Stimulated activated CD8-positive, alpha-beta memory T cell treated with anti-CD3 and anti-CD28 coated beads, Interleukin-2, amount 100 ng/mL, for 1 hour (primary cell): ENCODE measurements around the gene KLHL8.
"Not testable (repeated sequence)": the region's sequence is repeated elsewhere in the genome, so short reads cannot be mapped to it uniquely, and the experiment has no call there.

Experiments used
- DNase-seq, 2 donors: peaks; one replicate each; pipeline ENCODE4 v3.0.0-alpha.2; 2020; ENCODE audit warnings: low read depth in 2 of 2

Gene KLHL8

DNA sequence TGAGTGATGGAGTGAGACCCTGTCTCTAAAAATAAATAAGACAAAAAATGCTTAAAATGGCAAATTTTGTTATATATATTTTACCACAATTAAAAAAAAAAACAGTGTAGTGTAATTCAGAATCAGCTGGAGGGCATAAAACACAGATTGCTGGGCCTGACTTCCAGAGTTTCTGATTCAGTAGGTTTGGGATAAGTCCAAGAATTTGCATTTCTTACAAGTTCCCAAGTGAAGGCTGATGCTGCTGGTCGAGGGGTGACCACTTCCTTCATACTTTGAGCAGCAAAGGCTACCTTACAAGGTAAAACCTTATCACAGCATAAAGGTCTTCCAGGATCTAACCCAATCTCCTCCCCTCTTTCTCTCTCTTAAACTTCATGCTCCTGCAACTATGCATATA is 40.7 kb downstream of the KLHL8 start:
- no peak for DNase-seq

DNA sequence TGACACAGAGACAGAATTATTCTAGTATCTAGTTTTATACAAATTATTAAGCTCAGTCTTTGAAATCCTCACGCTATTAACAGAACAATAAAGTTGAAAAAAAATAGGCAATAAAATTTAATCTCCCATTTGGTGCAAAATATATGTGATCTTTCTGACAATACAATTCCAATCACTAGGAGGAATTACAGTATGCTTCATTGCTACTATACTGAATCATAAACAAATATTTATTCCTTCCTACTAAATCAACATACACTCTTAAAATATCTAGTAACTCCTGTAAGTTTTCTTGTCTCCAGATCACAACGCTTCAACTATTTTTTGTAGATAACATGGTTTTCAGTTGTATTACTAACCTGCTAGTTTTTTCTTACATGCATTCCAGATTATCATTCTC is 45.7 kb downstream of the KLHL8 start:
- DNase-seq: no peak

DNA sequence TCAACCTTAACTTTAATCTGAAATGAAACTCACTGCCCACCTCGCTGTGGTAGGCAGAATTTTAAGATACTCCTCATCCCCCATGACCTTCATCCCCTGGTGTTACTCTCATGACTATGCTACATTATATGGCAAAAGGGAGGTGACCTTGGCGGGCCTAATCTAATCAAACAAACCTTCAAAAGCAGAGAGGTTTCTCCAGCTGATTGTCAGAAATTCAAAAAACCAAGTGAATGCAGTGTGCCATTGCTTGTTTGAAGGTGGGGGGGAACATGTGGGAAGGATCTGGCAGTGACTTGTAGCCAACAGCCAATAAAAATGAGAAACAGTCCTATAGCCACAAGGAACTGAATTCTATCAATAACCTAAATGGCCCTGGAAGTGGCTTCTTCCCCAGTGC is 48.5 kb downstream of the KLHL8 start:
- no peak for DNase-seq

DNA sequence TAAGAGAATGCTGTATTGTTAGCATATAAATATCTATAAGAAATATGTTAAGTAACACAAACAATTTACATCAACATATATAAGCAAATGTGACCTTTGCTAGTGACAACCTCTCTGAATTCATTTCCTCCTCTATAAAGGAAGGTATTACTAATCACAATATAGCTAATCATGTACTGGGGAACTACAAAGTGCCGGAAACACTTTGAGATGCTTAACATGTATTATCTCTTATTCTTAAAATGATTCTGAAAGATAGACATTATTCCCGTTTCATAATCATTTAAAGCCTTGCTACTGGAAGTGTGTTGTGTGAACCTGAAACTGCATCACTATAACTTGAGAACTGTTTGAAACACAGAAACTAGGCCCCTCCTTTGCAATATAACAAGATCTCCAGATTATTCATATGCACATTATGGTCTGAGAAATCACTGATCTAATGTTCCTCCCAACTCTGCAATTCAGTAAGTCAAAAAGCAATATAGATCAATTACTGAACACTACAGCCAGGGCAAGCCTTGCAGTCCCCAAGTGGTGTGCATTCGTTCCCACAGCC is 54.0 kb downstream of the KLHL8 start:
- no peak for DNase-seq

DNA sequence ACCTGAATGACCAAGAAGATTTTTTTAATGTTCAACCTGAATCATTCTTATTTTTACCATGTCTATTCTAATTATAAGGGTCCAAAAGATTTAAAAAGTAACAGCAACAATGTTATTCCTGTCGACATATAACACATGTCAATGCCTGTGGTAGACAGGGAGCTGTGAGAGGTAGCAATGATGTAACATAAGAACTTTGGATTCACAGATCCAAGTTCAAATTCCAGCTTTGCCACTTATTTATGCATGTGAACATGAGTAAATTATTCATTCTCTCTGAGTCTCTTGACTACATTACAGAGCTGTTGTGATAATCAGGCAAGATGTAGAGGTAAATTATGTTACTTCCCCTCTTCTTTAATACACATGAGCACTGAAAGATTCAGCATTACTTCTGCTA is 54.5 kb downstream of the KLHL8 start:
- DNase-seq: no peak

DNA sequence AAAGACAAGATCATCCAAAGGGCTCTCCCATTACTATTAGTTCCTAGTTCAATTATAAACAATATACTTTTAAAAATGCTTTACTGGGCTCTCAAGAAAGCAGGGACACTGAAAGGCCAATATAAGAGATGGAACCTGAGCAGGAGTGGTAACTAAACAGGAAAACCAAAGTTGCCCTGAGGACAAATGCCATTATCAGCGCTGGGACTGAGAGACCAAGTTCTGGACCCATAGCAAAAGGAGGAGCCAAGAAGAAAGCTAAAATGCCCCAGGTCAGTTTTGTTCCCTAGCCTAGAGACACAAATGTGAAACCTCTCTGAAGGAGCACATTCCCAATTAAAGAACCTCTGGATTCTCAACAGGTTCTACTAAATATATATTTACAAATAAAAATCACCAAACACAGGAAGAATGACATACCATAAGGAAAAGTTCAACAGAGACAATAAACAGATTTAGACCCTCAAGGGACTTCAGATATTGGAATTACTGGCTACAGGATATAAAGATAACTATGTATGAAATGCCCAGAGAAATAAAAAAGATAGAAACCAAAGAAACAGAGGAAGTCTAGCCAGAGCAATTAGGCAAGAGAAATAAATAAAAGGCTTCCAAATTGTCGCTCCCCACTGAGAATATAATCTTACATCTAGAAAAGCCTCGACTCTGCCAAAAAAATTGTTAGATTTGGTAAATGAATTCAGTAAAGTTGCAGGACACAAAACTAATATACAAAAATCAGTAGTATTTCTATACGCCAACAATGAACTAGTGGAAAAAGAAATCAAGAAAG is 67.1 kb downstream of the KLHL8 start:
- no peak for DNase-seq

DNA sequence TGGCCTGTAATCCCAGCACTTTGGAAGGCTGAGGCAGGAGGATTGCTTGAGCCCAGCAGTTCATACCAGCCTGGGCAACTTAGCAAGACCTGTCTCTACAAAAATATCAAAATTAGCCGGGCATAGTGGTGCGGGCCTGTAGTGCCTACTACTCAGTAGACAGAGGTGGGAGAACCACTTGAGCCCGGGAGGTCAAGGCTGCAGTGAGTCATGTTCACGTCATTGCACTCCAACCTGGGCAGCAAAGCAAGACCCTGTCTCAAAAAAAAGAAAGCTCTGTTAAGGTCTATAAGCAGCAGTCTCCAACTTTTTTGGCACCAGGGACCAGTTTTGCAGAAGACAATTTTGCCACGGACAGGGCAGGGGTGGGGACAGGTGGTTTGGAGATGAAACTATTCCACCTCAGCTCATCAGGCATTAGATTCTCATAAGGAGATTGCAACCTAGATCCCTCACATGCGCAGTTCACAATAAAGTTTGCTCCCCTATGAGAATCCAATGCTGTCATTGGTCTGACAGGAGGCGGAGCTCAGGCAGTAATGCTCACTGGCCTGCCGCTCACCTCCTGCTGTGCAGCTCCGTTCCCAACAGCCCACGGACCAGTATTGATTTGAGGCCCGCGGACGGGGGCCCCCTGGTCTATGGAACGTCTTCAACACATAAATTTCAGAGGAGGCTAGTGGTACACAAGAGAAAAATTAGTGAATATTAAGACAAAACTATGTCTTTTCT is 67.9 kb downstream of the KLHL8 start:
- DNase-seq: no peak

DNA sequence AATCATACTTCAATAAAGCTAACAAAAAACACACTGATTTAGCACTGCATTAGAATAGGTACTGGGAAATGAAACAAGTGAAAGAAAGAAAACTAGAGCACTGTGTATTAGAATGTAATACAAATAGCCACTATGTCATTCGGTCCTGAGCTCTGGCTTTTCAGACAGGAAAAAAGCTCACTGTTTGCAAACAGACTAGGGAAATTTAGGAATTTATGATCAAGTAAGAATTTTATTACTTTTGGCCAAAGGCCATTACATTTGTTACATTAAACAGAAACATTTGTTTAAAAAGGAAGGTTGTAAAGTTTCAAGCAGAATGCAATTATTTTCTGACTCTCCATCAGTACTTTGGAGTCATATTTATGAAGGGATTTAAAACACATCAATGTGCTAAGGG is 68.7 kb downstream of the KLHL8 start:
- DNase-seq: no peak

DNA sequence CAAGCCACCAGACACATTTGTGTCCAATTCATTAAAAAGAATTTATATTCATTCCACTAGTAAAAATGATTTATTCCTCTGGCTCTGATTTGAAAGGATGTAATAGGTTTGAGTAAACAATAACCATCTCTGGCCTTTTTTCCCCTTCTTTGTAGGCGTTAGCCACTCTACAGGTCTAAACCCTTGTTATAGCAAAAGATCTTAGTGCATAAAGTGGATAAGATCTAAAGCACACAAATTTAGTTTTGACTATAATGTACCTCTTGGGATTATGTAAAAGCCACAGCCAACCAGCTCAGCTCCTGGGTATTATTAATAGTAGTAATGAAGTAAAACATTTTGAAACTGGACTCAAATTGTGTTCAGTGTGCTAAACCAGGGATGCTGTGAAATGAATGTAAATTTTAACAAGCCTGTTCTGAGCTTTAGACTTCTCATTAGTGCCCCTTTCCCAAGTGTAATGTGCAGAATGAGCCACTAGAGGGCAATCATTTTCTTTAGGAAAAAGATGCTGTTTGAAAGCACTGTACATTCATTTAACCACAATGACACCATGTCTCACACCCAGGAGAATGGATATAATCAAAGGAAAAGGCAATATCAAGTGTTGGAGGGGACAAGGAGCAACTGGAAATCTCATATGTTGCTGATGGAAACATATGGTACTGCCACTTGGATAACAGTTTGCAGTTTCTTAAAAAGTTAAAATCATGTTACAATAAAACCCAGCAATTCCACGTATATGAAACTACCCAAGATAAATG is 69.7 kb downstream of the KLHL8 start:
- peak in 1 of 2 donors; percentile 10 for DNase-seq

DNA sequence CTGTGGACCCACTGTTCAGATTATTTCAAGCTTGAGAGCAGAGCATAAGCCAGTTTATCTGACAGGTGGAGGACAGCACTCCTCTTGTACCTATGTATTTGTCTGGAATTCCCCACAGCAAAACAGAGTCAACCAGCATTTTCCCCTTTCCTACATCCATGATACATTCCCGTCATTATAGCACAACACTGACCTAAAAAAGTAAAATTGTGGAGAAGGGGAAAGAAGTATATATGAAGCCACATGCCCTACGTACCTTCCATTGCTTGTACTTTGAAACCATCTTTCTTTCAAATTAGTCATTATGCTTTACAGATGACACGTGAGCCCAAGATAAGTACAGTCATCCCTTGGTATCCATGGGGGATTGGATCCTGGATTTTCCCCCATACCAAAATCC is 73.3 kb downstream of the KLHL8 start:
- no peak for DNase-seq

DNA sequence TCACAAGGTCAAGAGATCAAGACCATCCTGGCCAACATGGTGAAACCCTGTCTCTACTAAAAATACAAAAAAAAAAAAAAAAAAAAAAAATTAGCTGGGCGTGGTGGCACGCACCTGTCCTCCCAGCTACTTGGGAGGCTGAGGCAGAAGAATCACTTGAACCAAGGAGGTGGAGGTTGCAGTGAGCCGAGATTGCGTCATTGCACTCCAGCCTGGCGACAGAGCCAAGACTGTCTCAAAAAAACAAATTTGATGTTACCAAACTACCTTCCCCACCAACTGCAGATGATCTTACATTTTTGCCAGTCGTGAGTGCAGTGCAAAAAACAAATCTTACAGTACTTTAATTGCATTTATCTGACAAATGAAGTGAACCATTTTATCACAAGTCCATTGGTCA is 74.5 kb downstream of the KLHL8 start:
- DNase-seq: not testable (repeated sequence)

DNA sequence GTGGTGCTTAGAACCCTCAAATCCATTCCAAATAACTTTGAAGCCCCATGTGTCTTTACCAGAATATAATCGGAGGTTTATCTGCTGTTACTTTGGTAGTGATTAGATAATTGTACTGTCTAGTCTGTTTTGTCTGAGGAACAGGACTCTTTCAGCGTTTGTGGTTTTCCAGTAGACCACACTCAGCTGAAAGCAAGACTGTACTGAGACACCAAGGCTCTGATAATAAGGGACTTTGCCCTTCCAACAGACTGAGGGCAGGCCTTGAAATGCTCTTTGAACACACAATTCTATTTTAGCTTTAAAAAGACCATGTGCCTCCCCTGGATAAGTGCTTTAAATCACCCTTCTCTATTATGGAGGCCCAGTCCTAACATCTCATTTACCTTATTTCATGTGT is 76.1 kb downstream of the KLHL8 start:
- DNase-seq: no peak

DNA sequence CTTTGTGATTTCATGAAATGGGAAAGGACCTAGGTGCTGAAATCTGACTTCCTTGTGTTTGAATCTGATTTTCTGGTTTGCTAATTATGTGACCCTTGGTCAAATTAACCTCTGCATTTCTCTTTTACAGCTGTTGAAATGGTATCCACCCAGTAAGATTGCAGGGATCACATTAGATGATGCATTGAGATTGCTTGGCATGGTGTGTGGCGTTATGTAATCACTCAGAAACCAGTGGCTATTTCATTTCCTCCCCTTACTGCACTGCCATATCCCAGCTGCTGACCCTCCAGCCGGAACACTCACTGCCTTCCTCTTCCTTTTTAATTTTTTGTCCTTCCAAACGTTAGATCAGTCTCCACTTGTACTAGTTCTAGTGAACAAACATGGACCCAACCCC is 79.0 kb downstream of the KLHL8 start:
- DNase-seq: no peak

DNA sequence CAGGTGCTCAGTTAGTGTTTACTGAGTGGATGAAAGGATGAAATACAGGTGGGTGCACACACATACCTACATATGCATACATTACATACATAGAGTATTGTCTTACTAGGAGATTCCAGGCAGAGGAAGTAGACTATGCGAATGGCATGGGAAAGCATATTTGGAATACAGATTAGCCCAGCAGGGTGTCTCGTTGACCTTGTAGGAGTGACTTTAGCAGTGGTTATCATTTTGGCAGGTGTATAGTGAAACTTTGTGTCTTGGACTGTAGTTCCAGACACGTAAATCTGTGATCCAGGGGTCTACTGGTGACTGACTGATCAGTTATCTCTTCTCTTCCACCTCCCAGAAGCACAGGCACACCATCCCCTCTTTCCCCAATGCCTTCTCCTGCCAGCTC is 86.3 kb downstream of the KLHL8 start:
- no peak for DNase-seq

DNA sequence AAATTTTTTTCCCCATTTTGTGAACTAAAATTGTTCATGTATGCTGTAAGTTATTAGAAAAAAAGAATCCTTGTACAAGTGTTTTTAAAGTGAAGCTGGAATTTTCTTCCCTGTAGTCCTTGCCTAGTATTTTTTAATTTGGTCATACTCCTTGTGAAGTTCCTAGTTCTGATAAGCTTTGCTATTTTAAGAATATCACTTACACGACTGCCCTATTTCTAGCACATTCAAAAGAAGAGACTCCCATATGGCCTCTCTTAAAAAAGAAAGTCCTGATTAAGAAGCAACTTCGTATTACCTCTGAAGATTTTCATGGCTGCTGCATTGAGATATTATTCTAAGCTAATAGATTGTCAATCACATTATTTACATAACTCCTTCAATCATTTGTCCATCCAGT is 87.2 kb downstream of the KLHL8 start:
- no peak for DNase-seq

DNA sequence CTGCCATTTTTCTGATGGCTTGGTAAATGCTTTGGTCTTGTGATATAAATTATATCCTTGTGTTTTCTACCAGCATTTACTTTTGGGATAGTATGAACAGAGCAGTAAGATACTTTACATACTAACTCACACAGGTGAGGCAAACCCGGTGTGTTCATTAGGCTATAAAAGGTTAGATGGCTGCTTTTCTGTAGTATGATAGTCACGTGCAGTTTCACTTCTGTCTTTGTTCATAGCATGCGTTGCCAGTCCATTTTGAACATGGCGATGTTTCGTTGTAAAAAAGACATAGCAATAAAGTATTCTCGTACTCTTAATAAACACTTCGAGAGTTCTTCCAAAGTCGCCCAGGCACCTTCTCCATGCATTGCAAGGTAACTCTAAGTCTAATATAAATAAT is 88.4 kb downstream of the KLHL8 start:
- no peak for DNase-seq

DNA sequence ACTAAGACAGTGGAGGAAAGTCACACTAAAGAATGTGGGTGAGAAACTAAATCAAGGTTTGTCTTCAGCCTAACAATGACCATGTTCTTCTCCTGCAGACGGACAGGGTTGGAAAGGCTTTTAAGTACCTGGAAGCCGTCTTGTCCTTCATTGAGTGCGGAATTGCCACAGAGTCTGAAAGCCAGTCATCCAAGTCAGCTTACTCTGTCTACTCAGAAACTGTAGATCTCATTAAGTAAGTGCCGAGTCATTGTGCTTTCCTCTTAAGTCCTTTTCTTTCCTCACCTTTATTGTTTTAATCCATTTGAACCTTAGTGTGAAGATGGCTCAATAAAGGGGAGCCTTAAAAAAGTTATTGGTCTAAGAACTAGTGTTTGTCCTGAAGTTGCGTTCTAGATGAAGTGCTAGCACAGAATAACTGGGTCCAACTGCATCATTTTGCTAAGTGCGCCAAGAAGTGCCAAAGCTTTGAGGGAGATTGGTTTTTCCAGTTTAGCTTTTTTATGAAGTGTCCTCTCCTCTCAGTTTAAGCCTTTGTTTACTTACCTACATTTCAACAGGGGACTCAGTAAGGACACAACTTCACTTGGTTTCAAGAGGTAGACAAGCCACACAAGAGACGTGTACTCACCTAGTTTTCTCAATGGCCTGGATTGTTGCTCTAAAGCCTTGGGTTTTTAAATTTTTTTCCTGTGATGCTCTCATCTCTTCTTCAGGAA is 89.3 kb downstream of the KLHL8 start:
- no peak for DNase-seq

DNA sequence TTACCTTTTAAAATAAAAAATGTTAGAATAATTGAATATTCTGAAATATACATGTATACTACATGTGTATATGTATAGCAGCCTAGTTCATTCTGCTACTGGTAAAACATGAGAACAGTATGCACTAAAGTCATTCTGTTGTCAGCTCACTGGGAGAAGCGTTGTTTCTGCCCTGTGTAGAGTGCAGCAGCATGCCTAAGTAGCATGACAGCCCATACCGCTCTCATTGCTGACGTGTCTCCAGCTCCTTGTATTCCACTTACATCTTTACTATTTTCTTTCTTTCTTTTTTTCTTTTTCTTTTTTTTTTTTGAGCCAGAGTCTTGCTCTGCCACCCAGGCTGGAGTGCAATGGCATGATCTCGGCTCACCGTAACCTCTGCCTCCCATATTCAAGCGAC is 90.7 kb downstream of the KLHL8 start:
- no peak for DNase-seq

DNA sequence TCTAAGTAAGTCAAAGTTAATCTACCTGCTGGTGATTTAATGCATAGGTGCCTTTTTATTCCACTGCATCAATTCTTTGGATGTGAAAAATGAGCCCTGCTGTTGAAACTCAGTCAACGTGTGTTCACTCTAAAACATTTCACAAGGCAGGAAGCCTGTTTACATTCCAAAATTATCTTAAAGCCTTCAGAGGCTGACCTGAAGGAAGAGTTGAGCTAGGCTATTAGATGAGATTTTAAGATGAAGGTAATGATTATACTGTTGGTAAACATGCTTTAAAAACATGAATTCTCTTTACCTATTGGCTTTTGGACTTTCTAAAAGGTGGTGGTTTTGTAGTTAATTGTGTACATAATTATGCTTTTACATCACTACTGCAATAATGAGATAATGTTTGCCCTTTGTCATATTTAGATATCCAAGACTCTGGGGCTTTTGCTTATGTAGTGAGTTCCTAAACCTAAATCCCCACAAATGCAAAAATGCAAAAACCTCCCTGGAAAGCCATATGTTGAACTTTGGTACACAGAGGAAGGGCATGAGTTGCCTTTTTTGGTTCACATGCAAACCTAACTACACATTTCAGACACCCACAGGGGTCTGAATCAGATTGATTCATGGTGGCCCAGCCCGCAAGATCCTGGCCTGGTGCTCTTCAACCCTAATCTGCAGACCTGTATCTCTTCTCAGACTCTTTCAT is 92.3 kb downstream of the KLHL8 start:
- DNase-seq: no peak

DNA sequence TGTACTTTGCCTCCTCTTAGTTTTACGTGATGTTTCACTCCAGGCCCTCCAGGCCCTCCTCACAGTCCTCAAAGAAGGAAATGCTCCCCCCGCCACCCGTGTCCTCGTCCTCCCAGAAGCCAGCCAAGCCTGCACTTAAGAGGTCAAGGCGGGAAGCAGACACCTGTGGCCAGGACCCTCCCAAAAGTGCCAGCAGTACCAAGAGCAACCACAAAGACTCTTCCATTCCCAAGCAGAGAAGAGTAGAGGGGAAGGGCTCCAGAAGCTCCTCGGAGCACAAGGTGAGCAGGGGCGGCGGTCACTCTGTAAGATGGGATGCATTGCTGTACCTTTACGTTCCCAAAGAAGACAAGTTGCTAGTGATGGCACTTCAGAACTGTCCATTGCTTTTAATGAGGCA is 94.4 kb downstream of the KLHL8 start:
- no peak for DNase-seq

DNA sequence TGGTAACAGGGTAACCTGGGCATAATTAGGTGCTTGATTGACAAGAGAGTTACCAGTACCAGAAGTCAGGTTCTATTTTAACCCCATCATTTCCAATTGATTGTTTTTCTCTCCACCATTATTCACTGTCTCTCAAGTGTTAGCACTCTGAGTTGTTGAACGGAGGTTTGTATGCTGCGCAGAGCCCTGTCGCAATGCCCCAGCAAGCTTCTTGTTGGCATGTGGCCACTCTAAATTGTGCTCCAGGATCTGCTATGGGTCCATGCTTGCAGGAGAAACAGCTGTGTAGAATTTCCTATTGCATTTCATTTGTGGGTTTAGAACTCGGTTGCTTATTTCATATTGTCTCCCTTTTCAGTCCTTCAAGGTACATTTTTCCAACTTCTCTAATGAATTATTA is 98.2 kb downstream of the KLHL8 start:
- no peak for DNase-seq
